Ishikawa (cell line): ENCODE results near the gene LARP4B.

Experiments used
- CEBPB ChIP-seq: IDR thresholded peaks from 2 replicates; pipeline ENCODE4 v1.6.1; 2012
- CREB1 ChIP-seq: IDR thresholded peaks from 2 replicates; pipeline ENCODE4 v1.6.1; 2012; ENCODE audit warnings: low read depth
- EGR1 ChIP-seq: IDR thresholded peaks from 2 replicates; pipeline ENCODE4 v1.6.1; 2012
- EP300 ChIP-seq: IDR thresholded peaks from 2 replicates; pipeline ENCODE4 v1.6.1; 2012; ENCODE audit warnings: borderline replicate concordance
- FOXM1 ChIP-seq: IDR thresholded peaks from 2 replicates; pipeline ENCODE4 v1.6.1; 2012; ENCODE audit warnings: low read depth, borderline replicate concordance
- NFIC ChIP-seq: IDR thresholded peaks from 2 replicates; pipeline ENCODE4 v1.6.1; 2012
- RAD21 ChIP-seq: IDR thresholded peaks from 2 replicates; pipeline ENCODE4 v1.6.1; 2012; ENCODE audit warnings: low read depth
- TAF1 ChIP-seq: IDR thresholded peaks from 2 replicates; pipeline ENCODE4 v1.6.1; 2012; ENCODE audit warnings: low read depth, mild to moderate bottlenecking
- TCF12 ChIP-seq: IDR thresholded peaks from 2 replicates; pipeline ENCODE4 v1.6.1; 2012; ENCODE audit warnings: low read depth
- TEAD4 ChIP-seq: IDR thresholded peaks from 2 replicates; pipeline ENCODE4 v1.6.1; 2012
- YY1 ChIP-seq: IDR thresholded peaks from 2 replicates; pipeline ENCODE4 v1.6.1; 2012; ENCODE audit warnings: low read depth
- ZBTB7A ChIP-seq: IDR thresholded peaks from 2 replicates; pipeline ENCODE4 v1.6.1; 2012; ENCODE audit warnings: low read depth
- TF ChIP-seq, protein P1 (sequence below): IDR thresholded peaks from 2 replicates; pipeline ENCODE4 v1.6.1; 2012; ENCODE audit warnings: low read depth, mild to moderate bottlenecking
- TF ChIP-seq, protein P2 (sequence below): IDR thresholded peaks from 2 replicates; pipeline ENCODE4 v1.6.1; 2012
- TF ChIP-seq, protein P3 (sequence below): IDR thresholded peaks from 2 replicates; pipeline ENCODE4 v1.6.1; 2012

The LARP4B gene

DNA sequence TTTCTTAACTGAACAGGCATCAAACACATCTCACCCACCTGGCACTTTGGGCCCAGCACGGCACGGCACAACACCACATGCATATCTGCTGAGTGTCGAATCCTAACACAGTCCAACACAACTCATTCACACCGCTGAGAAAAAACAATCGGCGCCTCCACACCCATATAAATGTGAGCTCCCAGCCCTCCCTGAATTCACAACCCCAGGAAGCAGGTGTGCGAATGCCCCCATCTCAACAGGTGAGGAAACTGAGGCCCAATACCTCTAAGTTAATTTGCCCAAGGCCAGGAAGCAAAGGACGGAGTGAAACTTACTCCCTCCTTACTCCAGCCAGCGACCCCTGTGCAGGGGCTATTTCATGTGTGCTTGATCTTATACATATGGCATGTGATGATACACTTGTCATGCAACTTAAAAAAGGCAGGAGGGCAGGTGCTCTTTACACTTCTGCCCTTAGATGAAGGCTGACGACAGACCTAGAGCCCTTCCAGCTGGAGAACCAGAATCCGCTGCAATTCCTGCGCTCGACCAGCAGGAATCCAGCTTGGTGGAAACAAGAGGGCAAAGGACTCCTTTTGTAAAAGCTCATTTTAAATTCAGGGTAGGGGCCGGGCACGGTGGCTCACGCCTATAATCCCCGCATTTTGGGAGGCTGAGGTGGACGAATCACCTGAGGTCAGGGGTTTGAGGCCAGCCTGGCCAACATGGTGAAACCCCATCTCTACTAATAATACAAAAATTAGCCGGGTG is 116.0 kb downstream of the LARP4B start:
- no peak for TF ChIP-seq EGR1
- no peak for TF ChIP-seq EP300
- TF ChIP-seq TAF1: no peak
- no peak for TF ChIP-seq FOXM1
- TF ChIP-seq TCF12: no peak
- TF ChIP-seq RAD21: no peak

DNA sequence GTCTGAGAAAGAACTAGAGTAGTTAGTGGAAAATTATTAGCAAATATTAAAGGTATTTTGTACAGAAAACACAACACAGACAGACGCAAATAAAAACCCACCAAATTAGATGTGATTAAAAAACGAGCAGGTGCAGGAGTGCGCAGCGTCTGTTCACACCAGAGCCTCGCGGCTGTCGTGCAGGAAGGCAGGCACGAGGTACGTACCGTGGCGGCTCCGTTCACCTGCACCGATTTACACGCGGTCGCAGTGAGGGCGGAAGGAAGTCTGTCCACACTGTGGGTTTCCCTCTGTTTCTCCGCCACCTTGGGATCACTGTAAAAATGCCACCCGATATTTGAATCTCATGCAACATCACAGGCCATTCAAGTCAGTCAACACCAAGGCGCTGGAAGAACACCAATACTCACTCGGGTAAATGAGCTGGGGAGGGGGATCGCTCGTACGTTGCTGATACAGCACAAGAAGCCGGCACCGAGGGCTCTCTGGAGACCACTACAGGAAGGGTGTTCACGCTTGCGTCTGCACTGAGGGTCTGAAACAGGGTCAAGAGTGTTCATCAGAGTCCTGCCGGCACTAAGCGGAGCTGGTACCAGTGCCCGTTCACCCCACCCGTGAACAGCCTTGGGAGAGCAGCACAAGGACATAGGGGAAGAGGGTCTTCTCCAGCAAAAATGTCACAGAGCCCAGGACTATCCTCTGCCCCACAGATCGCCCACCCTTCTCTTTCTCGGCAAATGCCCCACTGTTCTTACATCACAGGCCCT is 116.8 kb downstream of the LARP4B start:
- TF ChIP-seq CREB1 (no peak), CEBPB (no peak)

DNA sequence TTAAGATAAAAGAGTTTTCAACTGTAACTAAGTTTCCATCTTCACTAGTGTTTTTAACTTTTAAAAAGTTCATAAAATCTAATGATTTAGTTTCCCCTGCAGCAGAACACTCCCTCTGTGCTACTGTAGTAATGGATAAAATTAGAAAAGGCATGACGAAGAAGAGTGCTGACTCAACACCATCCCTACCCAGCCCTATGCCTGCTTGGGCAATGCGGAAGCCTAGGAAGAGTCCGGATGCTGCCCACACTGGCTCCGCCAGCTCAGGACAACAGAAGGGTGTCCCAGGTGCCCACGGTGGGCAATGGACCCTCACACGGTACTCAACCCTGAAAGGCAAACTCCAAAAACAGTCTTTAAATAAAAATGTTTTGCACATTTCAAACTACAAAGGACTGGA is 118.2 kb downstream of the LARP4B start:
- TF ChIP-seq TCF12 (no peak), CREB1 (no peak), EP300 (no peak), EGR1 (no peak), TAF1 (no peak), ZBTB7A (no peak)
- TF ChIP-seq, protein P1, sequence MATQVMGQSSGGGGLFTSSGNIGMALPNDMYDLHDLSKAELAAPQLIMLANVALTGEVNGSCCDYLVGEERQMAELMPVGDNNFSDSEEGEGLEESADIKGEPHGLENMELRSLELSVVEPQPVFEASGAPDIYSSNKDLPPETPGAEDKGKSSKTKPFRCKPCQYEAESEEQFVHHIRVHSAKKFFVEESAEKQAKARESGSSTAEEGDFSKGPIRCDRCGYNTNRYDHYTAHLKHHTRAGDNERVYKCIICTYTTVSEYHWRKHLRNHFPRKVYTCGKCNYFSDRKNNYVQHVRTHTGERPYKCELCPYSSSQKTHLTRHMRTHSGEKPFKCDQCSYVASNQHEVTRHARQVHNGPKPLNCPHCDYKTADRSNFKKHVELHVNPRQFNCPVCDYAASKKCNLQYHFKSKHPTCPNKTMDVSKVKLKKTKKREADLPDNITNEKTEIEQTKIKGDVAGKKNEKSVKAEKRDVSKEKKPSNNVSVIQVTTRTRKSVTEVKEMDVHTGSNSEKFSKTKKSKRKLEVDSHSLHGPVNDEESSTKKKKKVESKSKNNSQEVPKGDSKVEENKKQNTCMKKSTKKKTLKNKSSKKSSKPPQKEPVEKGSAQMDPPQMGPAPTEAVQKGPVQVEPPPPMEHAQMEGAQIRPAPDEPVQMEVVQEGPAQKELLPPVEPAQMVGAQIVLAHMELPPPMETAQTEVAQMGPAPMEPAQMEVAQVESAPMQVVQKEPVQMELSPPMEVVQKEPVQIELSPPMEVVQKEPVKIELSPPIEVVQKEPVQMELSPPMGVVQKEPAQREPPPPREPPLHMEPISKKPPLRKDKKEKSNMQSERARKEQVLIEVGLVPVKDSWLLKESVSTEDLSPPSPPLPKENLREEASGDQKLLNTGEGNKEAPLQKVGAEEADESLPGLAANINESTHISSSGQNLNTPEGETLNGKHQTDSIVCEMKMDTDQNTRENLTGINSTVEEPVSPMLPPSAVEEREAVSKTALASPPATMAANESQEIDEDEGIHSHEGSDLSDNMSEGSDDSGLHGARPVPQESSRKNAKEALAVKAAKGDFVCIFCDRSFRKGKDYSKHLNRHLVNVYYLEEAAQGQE: no peak
- TF ChIP-seq, protein P2, sequence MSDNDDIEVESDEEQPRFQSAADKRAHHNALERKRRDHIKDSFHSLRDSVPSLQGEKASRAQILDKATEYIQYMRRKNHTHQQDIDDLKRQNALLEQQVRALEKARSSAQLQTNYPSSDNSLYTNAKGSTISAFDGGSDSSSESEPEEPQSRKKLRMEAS: no peak

DNA sequence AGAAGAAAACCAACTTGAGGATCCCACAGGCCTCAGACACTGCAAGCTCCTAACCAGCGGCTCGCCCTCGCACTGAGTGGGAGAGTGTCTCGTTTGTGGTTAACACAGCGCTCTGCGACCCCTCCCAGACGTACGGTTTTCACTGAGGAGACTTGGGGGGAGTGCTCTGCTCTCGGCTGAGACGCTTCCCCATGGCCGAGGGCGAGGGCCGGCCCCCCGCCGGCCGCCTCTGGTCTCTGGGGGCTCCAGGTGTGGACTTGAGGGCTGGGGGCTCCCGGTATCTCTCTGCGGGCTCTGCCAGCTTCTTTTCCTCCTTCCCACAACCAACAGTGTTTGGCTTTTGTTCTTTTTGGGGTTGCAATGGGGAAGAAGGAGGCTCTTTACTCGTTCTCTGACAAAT is 118.7 kb downstream of the LARP4B start:
- no peak for TF ChIP-seq TAF1
- no peak for TF ChIP-seq TCF12
- TF ChIP-seq TEAD4: no peak
- TF ChIP-seq, protein P1: no peak
- TF ChIP-seq ZBTB7A: no peak
- no peak for TF ChIP-seq CEBPB
- TF ChIP-seq NFIC: no peak
- TF ChIP-seq, protein P3, sequence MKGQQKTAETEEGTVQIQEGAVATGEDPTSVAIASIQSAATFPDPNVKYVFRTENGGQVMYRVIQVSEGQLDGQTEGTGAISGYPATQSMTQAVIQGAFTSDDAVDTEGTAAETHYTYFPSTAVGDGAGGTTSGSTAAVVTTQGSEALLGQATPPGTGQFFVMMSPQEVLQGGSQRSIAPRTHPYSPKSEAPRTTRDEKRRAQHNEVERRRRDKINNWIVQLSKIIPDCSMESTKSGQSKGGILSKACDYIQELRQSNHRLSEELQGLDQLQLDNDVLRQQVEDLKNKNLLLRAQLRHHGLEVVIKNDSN: no peak
- no peak for TF ChIP-seq EP300
- no peak for TF ChIP-seq EGR1
- no peak for TF ChIP-seq FOXM1
- no peak for TF ChIP-seq YY1
- no peak for TF ChIP-seq CREB1
- TF ChIP-seq, protein P2: no peak

DNA sequence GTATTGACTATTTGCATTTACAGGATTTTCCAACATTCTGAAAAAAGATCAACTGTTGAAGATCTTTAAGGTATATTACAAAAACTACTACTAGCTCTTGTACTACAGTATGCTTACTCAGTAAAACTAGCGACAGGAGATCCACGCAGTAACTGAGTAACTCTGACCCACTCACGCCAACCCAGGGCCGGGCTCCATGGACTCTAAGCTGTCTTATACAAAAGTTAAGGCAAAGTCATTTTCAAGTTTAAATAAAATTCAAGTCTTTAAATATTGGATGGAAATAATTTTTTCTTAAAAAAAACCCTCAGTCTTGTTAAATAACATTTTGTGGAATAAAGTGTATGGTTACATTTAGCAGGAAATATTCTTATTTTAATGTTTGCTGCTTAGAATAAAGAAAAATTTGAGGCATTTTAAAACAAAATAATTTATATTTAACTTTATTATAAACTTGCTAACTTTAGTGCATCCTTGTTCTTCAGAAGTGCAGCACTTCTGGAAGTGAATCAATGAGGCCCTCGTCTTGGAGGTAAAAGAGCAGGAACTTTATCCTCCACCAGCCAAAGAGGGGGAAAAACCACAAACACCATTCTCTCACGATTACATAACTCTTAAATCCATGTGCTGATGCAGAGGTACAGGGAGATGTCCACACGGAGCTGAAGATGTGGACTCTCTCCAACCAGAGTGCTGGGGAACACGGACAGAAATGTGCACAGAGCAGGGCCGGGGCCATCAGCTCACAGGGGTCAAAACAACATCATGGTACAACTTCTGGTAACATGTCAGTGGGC is 119.9 kb downstream of the LARP4B start:
- TF ChIP-seq, protein P1: no peak
- no peak for TF ChIP-seq EGR1
- TF ChIP-seq ZBTB7A: no peak
- TF ChIP-seq, protein P2: no peak
- TF ChIP-seq TAF1: no peak
- no peak for TF ChIP-seq RAD21
- TF ChIP-seq TCF12: no peak
- no peak for TF ChIP-seq CEBPB
- TF ChIP-seq, protein P3: no peak
- TF ChIP-seq TEAD4: no peak
- TF ChIP-seq EP300: no peak
- no peak for TF ChIP-seq FOXM1
